AG10803 (cell line): ENCODE results near the gene KCNN3.

Source experiments
- DNase-seq: peaks from one replicate; pipeline ENCODE4 v3.0.0; 2010; ENCODE audit warnings: low read depth
- H3K4me3 ChIP-seq: 2 replicates; pipeline ENCODE4 v1.5.1; 2011; ENCODE audit warnings: mild to moderate bottlenecking, low read length, control low read depth
- CTCF ChIP-seq: conservative IDR thresholded peaks from 2 replicates; pipeline ENCODE4 v1.5.1; 2011; ENCODE audit warnings: mild to moderate bottlenecking, low read length, control low read depth, inconsistent platforms

Gene KCNN3

GRCh38 chr1:154864189-154864975 lies 5.7 kb downstream of the KCNN3 start:
- DNase-seq = no peak
- TF ChIP-seq CTCF = no peak
- H3K4me3 ChIP-seq = no peak overlapping the region

GRCh38 chr1:154863315-154864174 lies 6.5 kb downstream of the KCNN3 start:
- TF ChIP-seq CTCF = peak; percentile 53
- DNase-seq = peak; percentile 44
- no peak overlapping the region for H3K4me3 ChIP-seq

- no peak for DNase-seq
- H3K4me3 ChIP-seq = no peak overlapping the region
- no peak for TF ChIP-seq CTCF
Measured at GRCh38 chr1:154862907-154863306, 7.2 kb downstream of the KCNN3 start.

- no peak overlapping the region for H3K4me3 ChIP-seq
- no peak for TF ChIP-seq CTCF
- peak; percentile 49 for DNase-seq
Measured at GRCh38 chr1:154861607-154862094, 8.4 kb downstream of the KCNN3 start.

- no peak for DNase-seq
- TF ChIP-seq CTCF = no peak
- no peak overlapping the region for H3K4me3 ChIP-seq
Measured at GRCh38 chr1:154860156-154860870, 9.8 kb downstream of the KCNN3 start.

GRCh38 chr1:154859786-154860155 lies 10.3 kb downstream of the KCNN3 start:
- no peak for DNase-seq
- H3K4me3 ChIP-seq = no peak overlapping the region
- TF ChIP-seq CTCF = no peak
